Stimulated activated CD8-positive, alpha-beta memory T cell treated with anti-CD3 and anti-CD28 coated beads, Interleukin-12 subunit alpha, Interleukin-12 subunit beta, amount 100 ng/mL, for 24 hours (primary cell): Measurements from ENCODE around the gene TSHZ3.

Experiments
- DNase-seq: peaks from one replicate; pipeline ENCODE4 v3.0.0-alpha.2; 2020; ENCODE audit errors: extremely low read depth

Gene TSHZ3

DNA sequence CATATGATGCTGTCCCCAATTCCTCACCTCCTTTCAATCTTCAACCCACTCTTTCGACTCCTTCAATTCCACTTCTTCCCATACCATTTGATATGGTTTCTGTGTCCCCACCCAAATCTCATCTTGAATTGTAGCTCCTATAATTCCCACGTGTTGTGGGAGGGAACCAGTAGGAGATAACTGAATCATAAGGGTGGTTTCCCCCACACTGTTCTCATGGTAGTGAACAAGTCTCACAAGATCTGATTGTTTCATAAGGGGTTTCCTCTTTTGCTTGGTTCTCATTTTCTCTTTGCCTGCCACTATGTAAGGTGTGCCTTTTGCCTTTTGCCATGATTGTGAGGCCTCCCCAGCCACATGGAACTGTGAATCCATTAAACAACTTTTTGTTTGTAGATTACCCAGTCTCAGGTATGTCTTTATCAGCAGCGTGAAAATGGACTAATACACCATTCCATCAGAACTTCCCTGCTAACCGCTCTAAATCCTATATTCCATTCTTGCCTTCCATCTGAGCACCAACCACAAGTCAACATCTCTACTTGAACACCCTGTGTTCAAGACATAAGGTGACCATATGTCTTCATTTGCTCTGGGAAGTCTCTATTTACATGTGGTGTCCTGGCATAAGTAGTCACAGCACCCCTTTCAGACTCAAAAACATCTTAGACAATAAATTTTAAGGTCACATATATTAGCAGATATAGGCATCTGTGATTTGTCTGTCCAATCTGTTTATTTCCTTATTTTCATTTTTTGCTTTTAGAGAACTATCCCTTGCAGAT is 122.9 kb downstream of the TSHZ3 start:
- no peak for DNase-seq
